NCI-H82 (cell line): ENCODE data around the gene PTPRF.

Experiments used
- DNase-seq: peaks from one replicate; lab custom pipeline; 2025; lab: John Stamatoyannopoulos, UW

The PTPRF gene

DNA sequence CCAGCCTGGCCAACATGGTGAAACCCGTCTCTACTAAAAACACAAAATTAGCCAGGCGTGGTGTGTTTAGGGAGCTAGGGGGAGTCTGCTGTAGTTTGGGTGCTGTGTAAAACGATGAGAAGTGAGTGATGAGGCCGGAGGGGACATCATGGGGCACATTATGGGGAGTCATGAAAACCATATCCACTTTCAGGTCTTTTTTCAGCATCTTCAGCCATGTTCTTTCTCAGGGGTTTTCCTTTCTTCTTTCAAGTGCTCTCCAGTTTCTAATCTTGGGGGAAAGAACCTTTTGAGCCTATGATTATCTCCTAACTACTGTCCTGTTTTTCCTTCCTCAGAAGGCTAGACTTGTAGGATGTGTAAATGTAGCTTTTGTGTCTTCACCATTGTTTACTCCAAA, 133.7 kb downstream of the PTPRF start:
- no peak for DNase-seq

GRCh38 chr1:43666608-43667007, 135.9 kb downstream of the PTPRF start:
- DNase-seq, result no peak

GRCh38 chr1:43668956-43669355, 138.3 kb downstream of the PTPRF start:
- DNase-seq, result no peak

- no peak for DNase-seq
These were observed 139.2 kb downstream of the PTPRF start for GRCh38 chr1:43669878-43670277.

DNA sequence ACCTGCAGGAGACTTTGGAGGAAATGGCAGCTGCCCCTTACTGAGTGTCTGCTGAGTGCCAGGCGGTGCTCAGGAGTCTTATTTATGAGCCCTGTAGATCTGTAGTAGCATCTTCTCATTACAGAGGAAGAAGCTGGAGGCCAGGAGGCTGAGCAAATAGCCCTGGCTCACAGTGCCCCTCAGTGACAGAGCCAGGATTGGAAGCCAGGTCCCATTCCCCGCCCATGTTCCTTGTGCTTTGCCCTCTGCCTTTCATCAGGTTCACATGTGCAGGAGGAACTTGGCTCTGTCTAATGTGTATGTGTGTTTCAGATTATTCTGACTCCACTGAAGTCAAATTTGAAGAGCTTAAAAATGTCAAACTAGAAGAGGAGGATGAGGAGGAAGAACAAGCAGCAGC, 140.5 kb downstream of the PTPRF start:
- no peak for DNase-seq

DNA sequence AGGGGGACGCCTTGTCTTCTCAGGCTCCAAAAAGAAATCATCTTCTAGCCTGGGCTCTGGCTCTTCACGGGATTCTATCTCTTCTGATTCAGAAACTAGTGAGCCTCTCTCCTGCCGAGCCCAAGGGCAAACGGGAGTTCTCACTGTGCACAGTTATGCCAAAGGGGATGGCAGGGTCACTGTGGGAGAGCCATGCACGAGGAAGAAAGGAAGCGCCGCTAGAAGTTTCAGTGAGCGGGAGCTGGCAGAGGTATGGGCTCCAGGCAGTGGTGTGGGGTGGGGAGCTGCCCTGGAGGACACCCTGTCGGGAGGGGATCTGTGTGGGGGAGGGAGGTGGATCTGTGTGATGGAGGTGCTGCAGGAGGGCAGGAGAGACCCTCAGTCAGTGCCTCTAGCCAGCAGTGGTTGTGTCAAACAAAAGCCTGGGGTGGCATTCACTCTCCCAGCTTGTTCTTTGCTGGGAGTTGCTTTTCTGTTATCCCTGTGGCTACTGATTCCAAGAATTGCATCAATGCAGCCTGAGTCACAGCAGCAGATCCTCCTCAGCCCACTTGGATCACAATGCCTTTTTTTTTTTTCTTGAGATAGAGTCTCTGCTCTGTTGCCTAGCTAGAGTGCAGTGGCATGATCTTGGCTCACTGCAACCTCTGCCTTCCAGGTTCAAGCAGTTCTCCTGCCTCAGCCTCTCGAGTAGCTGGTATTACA, 141.1 kb downstream of the PTPRF start:
- no peak for DNase-seq

DNA sequence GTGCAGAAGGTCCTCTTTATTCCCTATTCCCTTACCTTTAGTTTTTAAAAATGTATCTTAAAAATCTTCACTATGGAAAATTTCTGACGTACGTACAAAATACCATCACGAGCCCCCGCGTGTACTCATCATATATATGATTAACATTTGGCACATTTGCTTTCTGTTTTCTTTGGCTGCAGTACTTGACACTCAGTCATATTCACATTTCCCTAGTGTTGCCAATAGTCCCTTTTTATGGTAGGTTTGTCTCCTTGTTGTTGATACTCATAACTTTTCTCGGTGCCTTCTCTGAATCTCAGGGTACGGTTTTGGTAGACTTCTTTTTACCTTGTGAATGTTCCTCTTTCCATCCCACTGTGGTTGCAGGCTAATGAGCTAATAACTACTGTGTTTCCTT, 142.6 kb downstream of the PTPRF start:
- DNase-seq, result no peak
